ENCODE measurements around the gene EXOC3L1.

- no peak for TF ChIP-seq CTCF (IDR thresholded peaks at IDR 0.05)
- no peak for TF ChIP-seq POLR2AphosphoS5 (IDR thresholded peaks at IDR 0.05; ENCODE audit: insufficient read depth in 1 of 2, low read depth in 1 of 2)
- no peak for TF ChIP-seq POLR2A (IDR thresholded peaks at IDR 0.05)
These were observed 12.5 kb upstream of the EXOC3L1 start for GRCh38 chr16:67202426-67202825.

Measured in vagina (tissue), 2 donors.